ENCODE results near the gene SPP1.

SPP1 gene

DNA sequence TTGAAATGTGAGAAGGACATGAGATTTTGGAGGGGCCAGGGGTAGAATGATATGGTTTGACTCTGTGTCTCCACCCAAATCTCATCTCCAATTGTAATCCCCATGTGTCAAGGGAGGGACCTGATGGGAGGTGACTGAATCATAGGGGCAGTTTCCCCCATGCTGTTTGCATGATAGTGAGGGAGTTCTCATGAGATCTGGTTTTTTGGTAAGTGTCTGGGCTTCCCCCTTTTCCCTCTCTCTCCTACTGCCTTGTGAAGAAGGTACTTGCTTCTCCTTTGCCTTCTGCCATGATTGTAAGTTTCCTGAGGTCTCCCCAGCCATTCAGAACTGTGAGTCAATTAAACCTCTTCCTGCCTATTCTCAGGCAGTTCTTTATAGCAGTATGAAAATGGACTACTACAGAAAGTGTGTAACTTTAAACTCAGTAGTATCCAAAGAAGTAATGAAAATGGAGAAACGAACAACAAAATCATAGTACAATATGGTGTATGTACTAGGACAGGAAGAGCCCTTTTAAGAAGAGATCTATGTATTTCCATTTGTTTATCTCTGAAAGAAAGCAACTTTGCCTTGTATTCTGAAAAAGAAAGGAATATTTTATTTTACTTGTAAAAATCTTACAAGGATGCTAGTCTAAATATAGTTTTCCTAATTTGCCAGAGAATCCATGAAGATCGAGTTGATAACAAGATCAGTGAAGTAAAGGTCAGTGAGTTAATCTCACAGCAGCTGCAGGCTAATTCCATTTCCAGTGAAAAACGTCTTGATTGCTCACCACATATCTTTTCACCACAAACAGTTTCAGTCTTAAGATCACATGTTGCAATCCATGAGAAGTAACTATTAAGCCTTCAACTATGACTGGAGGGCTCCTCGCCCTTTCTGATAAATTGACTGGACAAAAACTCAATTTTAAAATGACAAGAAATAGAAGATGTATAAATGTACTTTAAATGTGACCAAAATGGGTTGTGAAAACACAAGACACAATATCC is 52.4 kb downstream of the SPP1 start:
- no peak for DNase-seq

- no peak for DNase-seq
These were observed 53.4 kb downstream of the SPP1 start for GRCh38 chr4:88028946-88029345.

DNA sequence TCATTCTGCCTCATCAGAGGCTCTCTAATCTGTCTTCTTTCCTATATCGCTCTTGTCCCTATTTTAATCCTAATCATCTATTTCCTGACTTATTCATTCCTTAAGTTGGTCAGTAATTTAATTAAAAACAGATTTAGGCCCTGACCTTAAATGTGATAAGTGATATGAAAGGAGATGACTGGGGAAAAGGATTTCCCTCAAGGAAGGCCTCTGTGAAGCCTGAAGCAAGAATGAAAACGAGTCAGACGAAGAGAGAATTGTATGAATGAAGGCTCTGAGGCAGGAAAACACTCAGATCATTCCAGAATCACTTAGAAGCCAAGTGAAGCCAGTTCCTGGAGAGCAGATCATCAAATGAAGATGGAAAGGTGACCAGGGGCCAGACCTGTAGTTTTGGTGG is 54.0 kb downstream of the SPP1 start:
- DNase-seq = no peak

DNA sequence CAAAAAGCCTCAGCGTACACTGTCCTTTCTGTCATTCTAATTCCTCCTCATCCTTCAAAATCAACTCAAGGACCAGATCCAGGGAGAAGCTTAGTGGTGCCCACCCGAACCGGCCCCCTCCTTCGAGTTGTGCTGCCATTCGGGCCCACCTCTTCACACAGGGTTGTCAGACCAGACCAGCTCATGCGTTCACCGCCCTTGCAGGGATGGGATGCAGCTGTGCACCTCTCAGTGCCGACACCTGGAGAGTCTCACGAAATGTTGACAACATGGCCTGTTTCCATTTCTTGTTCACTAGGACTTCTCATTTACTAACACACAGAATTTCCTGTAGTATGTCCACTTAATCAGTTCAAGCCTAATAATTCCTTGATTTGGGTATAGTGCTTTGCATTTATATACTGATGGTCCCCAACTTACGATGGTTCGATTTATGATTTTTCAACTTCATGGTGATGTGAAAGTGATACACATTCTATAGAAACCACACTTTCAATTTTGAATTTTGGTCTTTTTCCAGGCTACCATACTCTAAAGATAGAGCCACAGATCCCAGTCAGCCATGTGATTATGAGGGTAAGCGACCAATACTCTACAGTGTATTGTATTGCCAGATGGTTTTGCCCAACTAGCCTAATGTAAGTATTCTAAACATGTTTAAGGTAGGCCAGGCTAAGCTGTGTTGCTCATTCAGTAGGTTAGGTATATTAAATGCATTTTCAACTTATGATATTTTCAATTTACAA is 55.2 kb downstream of the SPP1 start:
- no peak for DNase-seq

Measured in activated gamma-delta T cell treated with Interleukin-2 at 50 U/mL for 16 hours (primary cell).